ENCODE data around the gene PPP2R5B.
"Not testable (repeated sequence)": the region's sequence is repeated elsewhere in the genome, so short reads cannot be mapped to it uniquely, and the experiment has no call there.

Gene PPP2R5B

DNA sequence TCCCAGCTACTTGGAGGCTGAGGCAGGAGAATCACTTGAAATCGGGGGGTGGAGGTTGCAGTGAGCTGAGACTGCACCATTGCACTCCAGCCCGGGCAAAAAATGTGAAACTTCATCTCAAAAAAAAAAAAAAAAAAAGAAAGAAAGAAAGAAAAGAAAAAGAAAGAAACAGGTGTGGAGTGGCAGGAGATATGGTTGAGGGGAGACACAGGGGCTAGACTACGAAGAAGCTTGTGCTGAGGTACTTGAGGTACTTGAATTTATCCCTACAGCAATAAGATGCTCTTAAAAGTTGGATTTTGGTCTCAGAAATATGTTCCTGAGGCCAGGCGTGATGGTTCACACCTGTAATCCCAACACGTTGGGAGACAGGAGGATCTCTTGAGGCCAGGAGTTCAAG lies 49.6 kb downstream of the PPP2R5B start:
- no peak for DNase-seq (ENCODE audit: low spot score)
- in situ Hi-C loops (cut with MboI; ENCODE audit: low sequenced_read_pairs, unreplicated experiment), result no loop called here
- TF ChIP-seq, protein P1, sequence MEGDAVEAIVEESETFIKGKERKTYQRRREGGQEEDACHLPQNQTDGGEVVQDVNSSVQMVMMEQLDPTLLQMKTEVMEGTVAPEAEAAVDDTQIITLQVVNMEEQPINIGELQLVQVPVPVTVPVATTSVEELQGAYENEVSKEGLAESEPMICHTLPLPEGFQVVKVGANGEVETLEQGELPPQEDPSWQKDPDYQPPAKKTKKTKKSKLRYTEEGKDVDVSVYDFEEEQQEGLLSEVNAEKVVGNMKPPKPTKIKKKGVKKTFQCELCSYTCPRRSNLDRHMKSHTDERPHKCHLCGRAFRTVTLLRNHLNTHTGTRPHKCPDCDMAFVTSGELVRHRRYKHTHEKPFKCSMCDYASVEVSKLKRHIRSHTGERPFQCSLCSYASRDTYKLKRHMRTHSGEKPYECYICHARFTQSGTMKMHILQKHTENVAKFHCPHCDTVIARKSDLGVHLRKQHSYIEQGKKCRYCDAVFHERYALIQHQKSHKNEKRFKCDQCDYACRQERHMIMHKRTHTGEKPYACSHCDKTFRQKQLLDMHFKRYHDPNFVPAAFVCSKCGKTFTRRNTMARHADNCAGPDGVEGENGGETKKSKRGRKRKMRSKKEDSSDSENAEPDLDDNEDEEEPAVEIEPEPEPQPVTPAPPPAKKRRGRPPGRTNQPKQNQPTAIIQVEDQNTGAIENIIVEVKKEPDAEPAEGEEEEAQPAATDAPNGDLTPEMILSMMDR (IDR thresholded peaks at IDR 0.05; ENCODE audit: borderline replicate concordance, control extremely low read depth, extremely low read depth, insufficient read depth, missing control alignments), result no peak

DNA sequence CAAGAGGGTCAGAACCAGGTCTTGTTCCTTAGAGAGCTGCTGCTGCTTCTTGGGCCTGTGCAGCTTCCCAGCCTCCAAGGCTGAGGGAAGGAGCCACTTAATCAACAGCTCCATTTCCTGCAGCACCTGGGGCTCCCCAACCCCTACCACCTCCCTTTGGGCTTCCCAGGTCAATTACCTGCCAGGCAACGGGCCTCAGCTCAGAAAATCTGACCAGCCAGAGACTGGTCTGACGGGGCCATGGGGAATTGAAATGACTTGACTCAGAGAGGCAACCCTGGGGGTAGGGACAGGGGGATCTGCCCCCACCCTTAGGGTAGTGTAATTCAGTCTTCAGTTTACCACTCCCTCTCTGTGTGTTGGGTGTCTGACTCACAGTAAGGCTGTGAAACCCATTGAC lies 52.2 kb downstream of the PPP2R5B start:
- TF ChIP-seq, protein P1 (IDR thresholded peaks at IDR 0.05; ENCODE audit: borderline replicate concordance, control extremely low read depth, extremely low read depth, insufficient read depth, missing control alignments), result no peak
- DNase-seq (ENCODE audit: low spot score), result no peak
- in situ Hi-C loops (cut with MboI; ENCODE audit: low sequenced_read_pairs, unreplicated experiment), result no loop called here

DNA sequence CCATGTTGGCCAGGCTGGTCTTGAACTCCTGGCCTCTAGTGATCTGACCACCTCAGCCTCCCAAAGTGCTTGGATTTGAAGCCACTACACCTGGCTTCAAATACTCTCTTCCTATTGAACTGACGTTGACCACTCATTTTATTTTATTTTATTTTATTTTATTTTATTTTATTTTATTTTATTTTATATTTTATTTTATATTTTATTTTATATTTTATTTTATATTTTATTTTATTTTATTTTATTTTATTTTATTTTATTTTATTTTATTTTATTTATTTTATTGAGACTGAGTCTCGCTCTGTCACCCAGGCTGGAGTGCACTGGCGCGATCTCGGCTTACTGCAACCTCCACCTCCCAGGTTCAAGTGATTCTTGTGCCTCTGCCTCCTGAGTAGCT lies 58.9 kb downstream of the PPP2R5B start:
- DNase-seq (ENCODE audit: low spot score); in situ Hi-C loops (cut with MboI; ENCODE audit: low sequenced_read_pairs, unreplicated experiment): not testable (repeated sequence)

All from GM13976 (cell line).